Brain pericyte (primary cell): Measurements from ENCODE around the gene DUS1L.

Experiments
- DNase-seq: peaks from one replicate; pipeline ENCODE4 v3.0.0-alpha.2; 2012; ENCODE audit warnings: low read depth, low spot score

The DUS1L gene

GRCh38 chr17:82076018-82076784, 10.6 kb upstream of the DUS1L start:
- no peak for DNase-seq

- DNase-seq: no peak
These were observed 7.8 kb upstream of the DUS1L start for GRCh38 chr17:82073446-82073845.

DNA sequence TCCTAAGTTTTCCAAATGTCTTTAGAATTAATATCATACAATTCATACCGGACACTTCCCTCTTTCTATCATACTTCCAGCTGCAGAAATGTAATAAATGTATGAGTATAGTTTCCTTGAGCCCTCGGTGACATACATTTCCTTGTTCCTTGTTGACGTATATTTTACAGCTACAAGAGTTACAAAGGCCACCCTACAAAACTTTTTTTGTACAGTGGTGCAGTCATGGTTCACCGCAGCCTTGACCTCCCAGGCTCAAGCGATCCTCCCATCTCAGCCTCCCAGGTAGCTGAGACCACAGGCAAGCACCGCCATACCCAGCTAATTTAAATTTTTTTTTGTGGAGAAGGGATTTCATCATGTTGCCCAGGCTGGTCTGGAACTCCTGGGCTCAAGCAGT, 7.2 kb upstream of the DUS1L start:
- no peak for DNase-seq

- no peak for DNase-seq
These were observed 5.0 kb upstream of the DUS1L start for GRCh38 chr17:82070611-82071010.

DNA sequence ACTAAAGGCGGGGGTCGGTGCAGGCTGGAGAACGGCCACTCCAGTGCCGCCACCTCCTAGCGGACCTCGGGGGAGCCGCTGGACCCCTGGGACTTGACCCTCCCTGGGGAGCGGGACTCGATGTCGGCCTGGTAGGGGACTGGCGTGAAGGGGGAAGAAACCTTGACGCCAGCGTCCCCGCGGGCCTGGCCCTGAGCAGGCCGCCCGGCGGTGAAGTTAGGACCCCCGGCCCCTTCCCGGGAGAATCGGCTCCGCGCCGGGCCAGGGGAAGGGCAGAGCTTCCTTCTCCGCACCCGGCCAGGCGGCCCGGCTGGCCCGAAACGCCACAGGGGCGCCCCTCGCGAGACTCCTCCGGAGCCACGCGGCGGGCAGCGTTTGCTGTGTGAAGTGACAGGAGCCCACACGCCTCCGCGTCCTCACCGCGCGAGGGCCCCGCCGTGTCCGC, 389 bp downstream of the DUS1L start:
- DNase-seq: no peak

GRCh38 chr17:82064433-82065192, 991 bp downstream of the DUS1L start:
- no peak for DNase-seq

- DNase-seq: no peak
These were observed 1.9 kb downstream of the DUS1L start for GRCh38 chr17:82063424-82064415.

DNA sequence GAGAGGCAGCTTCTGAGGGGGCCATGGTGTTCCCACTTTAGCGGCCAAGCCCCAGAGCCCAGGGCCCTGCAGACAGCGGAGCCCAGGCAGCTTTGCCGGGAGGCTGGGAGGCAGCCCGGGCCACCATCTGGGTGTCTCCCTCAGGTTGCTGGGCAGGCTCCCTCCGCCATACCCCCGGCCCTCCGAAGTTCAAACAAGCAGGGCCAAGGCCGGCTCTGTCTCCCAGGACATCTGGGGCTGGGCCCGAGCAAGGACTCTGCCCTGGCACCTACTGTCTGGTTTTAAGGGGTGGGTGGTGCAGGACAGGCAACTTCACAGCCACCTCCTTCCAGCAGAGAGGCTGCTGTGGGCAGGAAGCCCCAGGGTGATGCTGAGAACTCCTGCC, 2.6 kb downstream of the DUS1L start:
- no peak for DNase-seq

DNA sequence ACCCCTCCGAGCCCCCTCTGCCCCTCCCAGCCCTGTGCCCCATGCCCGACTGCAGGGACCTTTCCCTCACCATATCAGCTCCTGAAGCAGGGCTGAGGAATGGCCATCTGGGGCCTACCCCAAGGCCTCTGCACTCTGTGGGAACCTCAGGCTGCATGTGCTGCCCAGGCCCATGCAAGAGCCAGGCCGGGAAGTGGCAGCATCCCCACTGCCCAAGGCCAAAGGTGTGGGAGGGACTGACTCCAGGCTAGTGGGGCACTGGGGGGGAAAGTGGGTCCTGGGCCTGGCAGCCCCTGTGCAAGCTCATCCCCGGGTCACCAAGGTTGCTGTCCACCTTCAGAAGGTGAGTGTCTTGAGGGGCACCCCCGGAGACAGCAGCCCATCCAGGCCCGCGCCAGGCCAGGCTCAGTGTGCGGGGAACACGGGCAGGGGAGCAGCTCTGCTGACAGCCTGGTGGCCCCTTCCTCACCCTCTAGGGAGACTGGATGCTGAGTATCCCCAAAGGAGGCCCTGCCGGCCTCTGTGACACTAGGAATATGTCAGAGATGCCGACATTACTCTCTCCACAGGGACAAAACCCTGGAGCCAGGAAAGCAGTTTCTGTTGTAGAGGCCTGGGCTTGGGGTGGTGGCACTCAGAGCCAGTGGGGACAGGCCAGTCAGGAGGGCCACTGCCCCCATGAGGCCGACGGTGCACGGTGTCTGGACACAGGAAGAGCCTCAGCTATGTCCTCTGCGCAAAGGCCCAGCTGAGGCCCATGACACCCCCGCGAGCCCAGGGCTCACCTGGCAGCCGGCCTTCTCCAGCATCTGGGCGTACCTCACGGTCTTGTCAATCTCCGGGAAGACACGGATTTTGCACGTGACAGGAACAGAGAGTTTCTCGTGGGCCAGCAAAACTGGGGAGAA, 3.3 kb downstream of the DUS1L start:
- no peak for DNase-seq

DNA sequence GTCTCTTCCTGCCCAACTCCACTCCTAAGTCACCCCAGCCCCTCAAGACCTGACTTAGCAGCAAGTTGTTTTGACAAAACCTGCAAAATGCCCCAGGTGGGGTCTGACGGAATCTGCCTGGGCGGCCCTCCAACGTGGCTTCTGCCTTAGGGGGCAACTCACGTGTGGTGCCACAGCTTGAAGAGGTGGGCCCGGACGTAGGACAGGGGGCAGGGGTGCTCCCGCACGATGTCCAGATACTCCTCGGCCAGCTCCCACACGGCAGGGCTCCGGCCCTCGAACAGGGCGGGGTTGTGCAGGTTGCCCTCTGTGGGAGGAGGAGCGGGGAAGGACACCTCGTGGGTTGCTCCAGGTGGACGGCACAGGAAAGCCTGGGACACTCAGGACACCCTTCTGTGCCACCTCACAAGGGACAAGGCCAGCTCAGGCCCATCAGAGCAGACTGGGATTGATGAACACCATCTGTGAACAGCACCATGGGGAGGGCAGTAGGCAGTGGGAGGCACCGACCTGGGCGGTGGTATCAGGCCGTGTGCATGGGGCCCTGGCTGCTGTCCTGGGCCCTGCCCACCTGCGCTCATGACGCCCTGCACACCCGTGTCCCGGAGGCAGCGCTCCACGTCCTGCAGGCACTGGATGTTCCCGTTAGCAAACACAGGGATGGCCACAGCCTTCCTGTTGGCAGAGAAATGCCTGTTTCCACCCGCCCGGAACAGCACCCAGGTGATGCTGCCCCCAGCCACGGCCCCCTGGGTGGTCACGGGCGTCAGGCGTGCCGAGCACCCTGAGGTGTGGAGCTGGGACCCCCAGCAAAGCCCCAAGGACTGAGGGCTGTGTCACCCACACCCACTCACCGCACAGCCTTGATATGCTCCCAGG, 4.3 kb downstream of the DUS1L start:
- DNase-seq: no peak

- no peak for DNase-seq
These were observed 5.0 kb downstream of the DUS1L start for GRCh38 chr17:82060614-82061013.

GRCh38 chr17:82060001-82060380, 5.6 kb downstream of the DUS1L start:
- DNase-seq: no peak

DNA sequence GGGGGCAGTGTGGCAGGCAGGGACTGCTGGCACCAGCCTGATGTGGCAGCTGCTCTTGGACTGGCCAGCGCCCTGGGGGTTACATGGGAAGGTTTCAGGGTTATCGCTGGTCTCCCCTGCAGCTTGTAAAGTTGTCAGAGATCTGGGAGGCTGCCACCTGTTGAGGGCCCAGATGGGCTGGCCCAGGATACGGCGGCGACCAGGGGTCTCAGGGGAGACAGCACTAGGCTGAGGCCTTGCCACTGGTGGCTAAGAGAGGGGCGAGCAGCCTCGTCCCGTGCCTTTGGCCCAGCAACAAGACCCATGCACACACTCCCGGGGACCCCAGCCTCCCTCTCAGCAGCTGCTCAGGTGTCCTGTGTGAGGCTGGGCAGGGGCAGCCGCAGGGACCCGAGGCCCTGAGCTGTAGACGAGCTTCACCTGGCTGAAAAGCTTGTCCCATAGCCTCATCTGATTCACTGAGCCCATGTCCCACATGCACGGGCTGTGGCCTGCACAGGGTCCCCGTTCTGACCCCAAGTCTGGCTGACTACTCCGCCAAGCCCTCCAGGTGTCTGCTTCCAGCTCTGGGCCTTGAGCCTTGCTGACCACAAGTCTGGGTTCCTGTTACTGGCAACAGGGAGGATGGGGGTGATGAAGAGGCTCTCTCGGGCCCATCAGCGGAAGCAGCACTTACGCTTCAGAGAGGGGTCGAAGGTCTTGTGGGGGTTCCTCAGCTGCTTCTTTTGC, 6.2 kb downstream of the DUS1L start:
- DNase-seq: no peak

DNA sequence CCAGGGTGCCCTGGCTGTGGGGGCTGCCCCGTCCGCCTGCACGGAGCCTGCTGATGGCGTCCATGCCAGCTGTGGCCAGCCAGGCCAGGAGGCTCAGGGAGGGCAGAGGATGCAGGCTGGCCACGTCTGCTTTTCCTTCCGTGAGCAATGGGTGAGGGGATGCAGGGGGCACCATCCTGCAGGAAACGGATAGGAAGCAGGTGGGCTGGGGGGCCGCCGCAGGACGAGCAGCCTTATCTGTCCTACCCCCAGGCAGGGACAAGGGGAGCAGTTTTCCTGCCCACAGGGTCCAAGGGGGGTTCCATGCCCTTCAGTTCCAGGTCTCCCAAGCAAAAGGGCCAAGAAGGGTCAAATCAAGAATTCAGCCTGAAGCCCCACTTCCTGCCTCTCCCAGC, 6.8 kb downstream of the DUS1L start:
- DNase-seq: no peak

- DNase-seq: no peak
These were observed 7.3 kb downstream of the DUS1L start for GRCh38 chr17:82058230-82058854.

DNA sequence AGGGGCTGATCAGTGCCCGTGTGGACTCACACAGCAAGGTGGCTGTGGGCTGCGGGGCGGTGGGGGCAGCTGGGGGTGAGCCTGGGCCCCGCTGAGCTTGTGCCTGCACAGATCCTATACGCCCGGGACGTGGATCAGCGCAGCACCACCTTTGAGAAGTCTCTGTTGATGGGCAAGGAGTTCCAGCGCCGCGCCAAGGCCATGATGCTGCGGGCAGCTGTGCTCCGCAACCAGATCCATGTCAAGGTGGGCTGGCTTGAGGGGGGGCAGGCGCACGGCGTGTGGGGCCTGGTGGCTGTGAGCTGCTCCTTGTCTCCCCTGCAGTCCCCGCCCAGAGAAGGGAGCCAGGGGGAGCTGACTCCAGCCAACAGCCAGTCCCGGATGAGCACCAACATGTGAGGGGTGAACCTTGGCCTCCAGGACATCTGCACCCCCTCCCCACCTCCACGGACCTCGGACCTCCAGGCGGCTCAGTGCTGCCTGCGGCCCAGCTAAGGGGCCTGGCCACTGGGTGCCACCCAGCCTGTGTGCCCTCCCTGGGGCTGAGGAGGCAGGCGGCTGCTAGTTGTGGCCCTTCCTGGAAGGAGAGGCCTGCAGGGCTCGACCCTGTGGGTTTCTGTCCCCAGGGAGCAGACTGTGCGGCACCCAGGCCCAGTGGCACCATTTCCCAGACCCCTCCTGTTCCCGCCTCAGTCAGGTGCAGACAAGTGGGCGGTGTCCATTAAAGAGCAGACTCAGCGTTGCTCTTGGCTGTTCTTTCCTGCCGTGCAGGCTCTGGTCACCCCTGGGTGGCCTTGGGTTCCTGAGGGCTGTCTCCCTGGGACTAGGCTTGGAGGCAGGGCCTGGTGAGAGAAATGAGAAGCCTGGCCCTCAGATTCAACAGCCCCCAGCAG, 8.6 kb downstream of the DUS1L start:
- no peak for DNase-seq

DNA sequence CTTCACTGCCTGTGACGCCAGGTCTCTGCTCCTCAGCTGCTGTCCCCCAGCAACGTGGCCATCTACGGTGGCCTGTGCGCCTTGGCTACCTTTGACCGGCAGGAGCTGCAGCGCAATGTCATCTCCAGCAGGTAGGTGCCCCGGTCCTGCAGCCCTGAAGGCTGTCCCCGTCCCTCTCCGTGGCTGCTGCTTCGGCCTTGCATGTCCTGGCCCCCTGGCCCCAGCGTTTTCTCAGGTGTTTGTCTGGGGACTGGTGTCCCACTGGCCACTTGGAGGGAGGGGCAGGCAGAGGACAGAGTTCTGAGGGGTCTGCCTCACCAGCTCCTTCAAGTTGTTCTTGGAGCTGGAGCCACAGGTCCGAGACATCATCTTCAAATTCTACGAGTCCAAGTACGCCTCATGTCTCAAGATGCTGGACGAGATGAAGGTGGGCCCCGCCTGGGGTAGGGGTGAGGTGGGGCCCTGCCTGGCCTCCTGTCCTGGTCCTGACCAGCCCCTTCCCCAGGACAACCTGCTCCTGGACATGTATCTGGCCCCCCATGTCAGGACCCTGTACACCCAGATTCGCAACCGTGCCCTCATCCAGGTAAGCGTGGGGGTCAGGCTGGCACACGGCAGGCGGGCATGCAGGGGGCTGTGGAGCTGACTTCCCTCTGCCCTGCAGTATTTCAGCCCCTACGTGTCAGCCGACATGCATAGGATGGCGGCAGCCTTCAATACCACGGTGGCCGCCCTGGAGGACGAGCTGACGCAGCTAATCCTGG, 9.5 kb downstream of the DUS1L start:
- no peak for DNase-seq
